Iris pigment epithelial cell (primary cell): Measurements from ENCODE around the gene NQO2.
A peak's percentile ranks its signal among the peaks of the same experiment; 100 is the strongest.
"Not testable (repeated sequence)": the region's sequence is repeated elsewhere in the genome, so short reads cannot be mapped to it uniquely, and the experiment has no call there.

ENCODE experiments used
- DNase-seq: peaks from one replicate; pipeline ENCODE4 v3.0.0-alpha.2; 2011; ENCODE audit warnings: low read depth

NQO2 gene

DNA sequence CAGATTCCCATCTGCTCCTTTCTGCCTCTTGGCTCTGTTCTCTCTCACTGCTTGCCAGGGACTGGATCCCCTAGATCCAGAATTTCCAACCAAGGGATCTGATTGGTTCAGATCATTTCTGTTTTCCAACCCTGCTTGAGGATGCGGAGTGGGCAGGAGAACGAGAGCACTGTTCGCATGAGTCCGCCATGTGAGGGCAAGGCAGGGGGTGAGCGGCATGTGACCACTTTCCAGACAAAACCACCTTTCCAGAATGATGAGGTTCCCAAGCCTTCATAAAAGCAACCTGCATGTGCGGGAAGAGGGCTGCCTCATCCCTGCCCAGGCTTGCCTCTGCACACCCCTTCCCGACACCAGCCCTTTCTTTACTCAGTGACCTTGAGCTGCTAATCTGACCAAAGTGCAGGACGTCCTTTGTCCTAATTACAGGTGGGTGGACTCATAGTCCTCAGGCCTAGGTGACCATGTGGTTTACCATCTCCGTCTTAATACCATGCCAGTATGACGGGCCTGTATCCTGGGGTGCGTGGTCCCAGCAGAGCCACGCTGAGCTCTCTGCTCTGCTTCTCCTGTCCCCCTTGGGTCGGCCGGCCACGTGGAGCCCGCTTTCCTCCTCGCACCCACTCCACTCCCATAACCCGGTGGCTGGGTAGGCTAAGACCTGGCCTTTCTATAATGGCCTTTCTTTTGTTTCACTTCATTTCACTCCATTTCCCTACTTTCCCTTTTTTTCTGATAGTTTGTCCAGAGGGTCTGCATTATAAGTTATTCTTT lies 14.4 kb downstream of the NQO2 start:
- DNase-seq: no peak

DNA sequence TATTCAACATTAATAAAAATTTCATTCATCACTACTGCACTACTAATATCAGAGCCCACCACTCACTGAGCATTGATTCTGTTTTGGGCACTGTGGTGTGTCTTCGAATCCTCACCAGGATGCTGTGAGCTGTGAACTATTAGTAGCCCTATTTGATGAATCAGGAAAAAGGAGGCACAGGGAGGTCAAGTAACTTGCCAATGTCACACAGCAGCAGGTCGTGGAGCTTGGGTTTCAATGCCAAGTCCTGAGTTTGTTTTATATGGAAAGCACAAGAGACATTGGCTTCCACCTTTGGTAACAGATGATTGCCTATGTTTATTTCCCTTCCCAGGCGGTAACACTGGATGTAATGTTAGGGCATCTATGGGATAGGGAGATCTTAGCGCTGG lies 15.0 kb downstream of the NQO2 start:
- no peak for DNase-seq

DNA sequence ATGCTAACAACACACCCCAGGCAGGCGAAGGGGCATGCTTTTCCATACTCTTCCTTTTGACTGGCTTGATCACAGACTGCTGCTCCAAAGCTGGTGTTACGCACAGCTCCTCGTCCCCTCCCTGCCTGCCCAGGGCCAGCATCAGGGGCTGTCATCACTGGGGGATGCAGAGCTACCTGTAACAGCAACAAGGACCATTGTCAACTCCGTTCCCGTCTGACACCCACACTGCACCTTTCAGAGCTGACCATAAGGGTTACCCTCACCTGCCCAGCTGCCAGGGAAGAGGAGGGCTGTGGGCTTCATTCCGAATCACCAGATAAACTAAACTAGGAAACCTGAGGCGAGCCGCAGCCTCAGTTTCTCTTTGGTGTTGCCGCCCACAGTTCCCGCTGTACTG lies 15.4 kb downstream of the NQO2 start:
- no peak for DNase-seq

DNA sequence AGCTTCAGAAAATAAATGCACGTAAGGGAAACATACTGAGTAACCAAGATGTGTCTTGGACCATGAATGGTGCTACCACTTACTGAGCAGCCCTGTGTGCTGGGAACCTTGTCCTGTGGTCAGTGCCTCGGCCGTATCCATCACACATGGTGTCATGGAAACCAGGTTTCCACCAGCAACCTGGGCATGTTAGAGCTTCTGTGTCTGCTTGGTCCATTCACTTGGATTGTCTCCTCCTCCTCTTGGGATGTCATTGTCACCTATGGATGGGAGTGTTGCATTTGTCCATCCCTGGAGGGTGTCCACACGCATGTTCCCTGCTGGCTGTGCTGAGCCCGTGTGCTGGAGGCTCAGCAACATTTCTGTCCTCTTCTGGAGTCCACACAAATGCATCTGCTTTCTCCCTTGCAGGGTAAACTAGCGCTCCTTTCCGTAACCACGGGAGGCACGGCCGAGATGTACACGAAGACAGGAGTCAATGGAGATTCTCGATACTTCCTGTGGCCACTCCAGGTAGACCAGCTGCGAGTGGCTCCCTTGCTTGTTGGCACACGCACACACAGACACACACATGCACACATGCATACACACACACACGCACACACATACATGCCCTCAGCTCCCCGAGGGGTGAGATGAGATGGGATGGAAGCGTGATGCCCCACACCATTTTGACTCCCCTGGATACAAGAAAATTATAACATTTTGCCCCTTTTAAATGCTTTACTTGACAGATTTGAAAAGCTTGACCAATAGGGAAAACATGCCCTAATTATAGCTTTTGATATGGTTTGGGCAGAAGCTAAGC lies 17.0 kb downstream of the NQO2 start:
- no peak for DNase-seq

DNA sequence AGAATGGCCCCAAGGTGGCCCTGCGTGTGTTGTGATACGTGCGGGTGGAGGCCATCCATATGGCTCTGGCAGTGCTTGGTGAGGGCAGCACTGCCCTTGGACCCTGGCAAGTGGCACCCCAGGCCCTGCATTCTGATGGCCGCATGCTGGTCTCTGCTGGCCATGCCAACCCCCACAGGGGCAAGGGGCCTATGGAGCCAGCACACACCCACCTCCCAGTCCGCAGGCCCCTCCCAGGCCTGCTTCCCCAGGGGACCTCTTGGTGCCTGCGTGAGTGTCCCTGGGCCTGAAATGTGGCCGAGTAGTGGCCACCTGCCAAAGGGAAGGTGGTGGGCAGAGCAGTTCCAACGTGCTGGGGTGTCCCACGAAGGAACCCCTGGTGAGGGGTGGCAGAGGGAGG lies 17.6 kb downstream of the NQO2 start:
- DNase-seq: no peak

DNA sequence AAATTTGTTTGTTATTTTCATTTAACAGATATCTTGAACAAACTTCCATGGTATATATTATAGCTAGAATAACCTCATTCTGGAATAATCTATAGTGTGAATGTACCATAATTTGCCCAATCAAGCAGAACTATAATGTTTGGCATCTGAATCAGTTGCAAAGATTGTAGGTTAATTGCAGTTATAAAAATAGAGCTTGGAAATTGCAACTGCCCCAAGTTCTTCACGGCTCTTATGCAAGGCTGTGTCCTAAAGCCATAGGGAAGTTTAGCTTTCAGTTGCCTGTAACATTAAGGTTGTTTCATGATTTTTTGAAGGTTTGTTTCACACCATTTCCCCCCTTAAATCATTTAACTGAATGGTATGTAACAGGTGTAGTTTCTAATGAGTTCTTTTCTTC lies 19.4 kb downstream of the NQO2 start:
- DNase-seq: no peak

DNA sequence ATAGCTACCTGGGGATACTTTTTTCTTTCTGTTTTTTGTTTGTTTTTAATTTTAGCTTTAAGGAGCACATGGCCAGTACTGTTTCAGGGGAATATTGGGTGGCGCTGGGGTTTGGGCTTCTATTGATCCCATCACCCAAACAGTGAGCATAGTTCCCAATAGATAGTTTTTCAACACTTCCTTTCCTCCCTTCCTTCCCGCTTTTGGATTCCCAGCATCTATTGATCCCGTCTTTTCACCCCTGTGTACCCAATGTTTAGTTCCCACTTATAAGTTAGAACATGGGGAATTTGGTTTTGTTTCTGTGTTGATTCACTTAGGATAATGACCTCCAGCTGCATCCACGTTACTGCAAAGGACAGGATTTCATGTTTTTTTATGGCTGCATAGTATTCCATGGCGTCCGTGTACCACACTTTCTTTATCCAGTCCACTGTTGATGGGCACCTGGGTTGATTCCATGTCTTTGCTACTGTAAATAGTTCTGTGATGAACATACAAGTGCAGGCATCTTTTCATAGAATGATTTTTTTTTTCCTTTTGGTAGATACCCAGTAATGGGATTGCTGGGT lies 20.1 kb downstream of the NQO2 start:
- no peak for DNase-seq

DNA sequence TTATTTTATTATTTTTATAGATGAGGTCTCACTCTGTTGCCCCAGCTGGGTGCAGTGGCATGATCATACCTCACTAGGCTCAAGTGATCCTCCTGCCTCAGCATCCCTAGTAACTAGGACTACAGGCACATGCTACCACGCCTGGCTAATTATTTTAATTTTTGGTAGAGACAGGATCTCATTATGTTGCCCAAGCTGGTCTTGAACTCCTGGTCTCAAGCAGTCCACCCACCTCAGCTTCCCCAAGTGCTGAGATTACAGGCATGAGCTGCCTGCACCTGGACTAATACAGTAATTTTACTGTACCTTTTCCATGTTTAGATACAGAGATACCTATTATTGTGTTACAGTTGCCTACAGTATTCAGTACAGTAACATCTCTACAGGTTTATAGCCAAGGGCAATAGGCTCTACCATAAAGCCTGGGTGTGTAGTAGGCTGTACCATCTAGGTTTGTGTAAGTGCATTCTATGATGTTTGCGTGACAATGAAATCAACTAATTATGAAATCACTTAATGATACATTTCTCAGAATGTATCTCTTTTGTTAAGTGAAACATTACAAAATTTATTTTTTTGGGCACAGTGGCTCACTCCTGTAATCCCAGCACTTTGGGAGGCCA lies 21.4 kb downstream of the NQO2 start:
- not testable (repeated sequence) for DNase-seq

DNA sequence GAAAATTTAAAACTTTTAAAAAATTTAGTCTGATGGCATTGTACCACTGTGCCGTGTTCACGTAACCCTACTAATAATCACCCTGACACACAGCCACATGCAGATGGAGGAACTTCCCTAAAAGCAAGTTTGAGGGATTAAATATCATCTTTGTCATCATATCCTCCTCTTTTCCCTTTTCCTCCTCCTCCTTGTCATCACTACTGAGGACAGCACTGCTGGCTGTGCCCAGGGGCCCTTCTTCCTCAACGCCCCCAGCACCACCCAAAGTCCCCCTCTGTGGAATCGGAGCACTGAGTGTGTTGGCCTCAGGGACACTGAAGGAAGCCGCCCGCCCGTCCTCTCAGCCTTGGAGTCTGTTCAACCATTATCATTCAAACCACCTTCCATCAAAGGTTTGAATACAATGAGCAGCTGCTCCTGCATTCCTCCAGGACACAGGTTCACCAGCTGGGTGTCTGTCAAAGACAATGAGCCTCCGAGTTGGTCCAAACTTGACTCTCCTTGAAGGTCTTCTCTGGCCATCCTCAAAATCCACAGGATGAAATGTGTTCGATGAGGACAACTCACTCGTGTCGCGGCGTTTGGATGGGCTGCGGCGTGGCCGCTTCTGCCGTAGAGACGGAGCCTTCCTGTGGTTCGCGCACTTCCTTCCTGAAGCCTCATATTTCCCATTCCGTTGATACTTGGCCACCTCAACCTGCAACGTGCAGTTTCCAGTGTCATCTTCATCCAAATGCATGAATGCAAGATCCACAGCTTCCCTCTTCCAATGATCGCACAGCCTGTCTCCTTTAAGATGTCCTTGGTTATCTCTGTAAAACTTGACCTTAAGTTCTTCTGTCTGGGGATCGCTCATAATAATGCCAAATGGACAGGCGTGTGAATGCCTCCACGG lies 23.3 kb downstream of the NQO2 start:
- DNase-seq: no peak

DNA sequence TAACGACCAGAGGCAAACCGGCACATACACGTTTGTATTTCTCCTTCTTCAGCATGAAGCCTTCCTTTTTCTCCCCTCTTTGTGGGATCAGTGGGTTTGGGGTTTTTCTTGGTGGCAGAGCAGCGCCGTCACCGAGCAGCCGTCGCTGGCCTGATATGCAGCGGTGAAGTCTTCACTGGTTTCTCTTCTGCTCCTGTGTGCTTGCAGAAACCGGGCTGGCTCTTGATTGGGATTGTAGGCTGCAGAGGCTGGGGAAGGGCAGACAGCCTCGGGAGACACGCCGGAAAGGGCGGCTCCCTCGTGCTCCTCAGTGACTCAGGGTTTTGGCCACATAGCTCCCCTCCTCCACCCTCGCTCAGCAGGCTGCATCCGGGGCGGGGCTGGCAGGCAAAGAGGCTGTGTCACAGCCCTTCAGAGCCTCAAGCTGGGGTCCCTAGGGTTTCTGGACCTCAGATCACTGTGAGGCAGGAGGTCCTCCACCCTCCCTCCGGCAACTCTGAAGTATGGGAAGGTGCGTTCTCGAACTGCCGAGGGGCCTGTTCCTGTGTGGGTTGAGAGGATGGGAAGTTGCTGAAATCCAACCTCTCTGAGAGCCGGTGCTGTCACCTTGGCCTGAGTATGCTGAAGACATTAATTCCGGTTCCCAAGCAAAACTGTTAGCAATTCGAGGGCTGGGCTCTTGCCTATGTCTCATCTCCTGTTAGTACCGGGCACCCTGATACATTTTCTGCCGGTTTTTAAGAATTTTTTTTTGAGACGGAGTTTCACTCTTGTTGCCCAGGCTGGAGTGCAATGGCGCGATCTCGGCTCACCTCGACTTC lies 24.2 kb downstream of the NQO2 start:
- DNase-seq: peak; percentile 91

DNA sequence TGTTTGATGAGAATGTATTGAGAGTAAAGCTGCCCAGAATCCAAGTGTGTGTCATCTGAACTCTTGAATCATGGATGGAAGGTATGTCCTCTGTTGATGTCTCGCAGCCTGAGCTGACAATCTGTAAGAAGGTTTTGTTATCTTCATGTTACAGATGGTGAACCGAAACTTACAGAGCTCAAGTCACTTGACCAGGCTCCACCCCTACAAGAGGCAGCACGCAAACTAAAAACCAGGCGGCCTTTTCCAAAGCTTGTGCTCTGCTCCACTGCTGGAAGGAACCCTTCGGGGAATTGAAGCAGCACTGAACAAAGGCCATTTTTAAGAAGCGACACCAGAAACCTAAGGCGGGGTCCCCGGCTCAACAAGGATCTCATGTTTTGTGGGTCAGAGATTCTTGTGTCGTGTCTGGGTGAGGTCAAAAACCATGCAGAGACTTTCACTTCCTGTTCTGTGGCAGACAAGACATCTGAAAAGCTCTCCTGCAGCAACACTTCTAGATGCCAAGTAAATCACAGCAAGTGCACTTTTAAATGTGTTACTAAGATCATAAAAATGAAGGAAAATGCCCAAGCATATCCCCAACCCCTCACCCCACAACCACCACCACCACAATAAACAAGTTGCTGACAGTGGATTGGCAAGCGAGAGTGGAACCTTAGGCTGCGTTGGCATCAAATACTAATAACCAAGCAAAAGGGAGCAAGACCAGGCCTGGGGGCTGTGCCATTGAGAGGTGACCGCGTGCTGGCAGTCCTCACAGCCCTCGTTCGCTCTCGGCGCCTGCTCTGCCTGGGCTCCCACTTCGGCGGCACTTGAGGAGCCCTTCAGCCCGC lies 27.3 kb downstream of the NQO2 start:
- DNase-seq: peak; percentile 42

DNA sequence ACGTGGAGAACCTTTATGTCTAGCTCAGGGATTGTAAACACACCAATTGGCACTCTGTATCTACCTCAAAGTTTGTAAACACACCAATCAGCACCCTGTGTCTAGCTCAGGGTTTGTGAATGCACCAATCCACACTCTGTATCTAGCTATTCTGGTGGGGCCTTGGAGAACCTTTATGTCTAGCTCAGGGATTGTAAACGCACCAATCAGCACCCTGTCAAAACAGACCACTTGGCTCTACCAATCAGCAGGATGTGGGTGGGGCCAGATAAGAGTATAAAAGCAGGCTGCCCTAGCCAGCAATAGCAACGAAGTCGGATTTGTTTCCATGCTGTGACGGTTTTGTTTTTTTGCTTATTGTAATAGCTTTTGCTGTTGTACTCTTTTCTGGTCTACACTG lies 28.5 kb downstream of the NQO2 start:
- not testable (repeated sequence) for DNase-seq

DNA sequence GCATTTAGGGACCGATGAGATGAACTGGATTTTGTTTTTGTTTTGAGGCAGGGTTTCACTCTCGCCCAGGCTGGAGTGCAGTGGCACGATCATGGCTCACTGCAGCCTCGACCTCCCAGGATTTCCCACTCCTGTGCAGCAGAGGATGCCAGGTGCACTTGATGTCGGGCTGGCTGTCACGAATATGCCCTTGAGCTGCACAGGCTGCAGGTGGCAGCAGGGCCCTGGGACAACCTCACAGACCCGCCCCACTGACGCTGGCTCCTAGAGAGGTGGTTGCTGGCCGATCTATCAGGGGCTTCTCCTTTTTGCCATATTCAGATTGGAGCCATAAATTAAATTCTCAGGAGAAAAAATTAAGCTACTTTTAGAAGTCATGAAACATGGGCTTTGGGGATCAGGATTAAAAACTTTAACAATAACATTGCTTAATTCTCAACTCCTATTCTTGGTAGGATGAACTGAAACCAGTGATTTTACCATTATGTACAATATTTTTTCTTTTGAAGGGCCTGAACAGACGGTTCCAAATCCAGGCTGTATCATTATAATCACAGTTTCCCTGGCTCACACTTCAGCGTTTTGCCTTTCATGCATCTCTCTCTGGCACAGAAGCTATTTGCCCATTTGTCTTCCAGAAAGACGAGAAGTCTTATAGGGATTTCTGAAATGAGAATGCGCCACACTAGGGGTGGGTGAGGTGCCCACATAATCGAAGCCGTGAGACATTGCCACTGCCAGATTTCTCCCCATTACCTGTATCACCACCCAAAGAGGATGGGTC lies 32.4 kb downstream of the NQO2 start:
- DNase-seq: no peak

DNA sequence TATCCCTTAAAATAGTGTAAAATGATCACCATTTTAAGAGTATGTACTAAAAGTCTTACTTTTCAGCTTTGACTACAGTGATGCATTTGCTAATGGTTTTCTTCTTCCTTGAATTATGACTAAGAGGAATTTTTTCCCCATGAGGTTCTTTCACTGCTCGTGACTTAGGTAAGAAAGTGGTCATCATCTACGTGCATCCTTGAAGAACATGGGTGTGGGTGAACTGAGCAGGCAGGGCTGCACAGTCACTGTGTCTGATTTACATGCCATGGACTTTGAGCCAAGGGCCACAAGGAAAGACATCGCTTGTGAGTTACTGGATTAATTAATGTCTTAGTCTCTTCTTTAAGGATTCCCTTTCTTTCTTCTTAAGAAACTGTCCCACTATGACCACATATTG lies 33.3 kb downstream of the NQO2 start:
- peak; percentile 47 for DNase-seq

DNA sequence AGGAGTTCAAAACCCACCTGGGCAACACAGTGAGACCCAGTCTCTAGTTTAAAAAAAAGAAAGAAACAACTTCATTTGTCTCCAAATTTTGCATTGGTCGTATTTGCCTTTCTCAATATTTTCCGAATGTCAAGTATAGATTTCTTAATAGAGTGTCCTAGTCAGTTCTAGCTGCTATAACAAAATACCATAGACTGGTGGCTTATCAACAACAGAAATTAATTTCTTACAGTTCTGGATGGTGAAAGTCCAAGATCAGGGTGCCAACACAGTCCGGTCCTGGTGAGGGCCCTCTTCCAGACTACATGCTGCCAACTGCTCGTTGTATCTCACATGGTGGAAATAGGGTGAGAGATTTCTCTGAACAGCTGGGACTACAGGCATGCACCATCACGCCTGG lies 34.0 kb downstream of the NQO2 start:
- no peak for DNase-seq

DNA sequence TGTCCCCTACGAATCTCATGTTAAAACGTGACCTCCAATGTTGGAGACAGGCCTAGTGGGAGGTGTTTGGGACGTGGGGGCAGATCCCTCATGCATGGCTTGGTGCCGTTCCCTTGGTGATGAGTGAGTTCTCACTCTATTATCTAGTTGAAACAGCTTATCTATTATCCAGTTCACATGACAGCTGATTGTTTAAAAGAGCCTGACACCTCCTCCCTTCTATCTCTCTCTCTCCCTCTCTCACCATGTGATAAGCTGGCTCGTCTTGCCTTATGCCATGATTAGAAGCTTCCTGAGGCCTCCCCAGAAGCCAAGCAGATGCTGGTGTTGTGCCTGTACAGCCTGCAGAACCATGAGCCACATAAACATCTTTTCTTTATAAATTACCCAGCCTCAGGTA lies 35.7 kb downstream of the NQO2 start:
- DNase-seq: no peak

DNA sequence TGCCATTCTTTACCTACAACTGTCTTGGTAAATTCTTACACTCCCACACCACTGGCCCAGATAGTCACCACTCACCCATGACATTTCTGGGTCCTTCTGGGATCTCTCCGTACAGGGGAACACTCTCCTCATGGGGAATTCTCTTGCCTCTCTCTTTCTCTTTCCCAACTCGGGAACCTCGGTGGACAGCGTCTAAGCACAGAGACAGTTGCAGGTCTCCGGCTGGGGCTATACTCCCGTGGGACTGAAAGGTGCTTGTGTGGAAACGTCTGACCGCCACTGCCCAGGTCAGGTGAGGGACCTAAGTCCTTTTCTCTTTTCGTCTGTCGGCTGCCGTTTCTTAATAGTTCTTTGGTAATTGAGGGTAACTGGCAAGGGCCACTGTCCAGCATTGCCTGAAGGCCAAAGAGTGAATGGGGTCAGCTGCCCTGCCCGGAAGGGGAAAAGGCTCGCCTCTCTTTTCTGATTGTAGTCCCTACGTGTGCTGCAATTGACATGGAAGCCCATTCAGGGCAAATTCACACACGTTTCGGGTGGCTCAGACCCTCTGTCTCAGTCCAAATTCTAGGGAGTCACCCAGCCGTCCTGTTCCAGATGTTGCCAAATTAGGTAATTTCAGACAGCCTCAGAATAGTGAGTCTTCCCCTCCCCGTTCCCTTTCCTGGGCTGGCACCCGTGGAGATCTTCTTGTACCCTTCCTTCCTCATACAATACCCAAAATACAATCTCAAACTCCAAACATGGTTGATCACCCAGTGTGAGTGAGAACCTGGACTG lies 37.4 kb downstream of the NQO2 start:
- DNase-seq: no peak

DNA sequence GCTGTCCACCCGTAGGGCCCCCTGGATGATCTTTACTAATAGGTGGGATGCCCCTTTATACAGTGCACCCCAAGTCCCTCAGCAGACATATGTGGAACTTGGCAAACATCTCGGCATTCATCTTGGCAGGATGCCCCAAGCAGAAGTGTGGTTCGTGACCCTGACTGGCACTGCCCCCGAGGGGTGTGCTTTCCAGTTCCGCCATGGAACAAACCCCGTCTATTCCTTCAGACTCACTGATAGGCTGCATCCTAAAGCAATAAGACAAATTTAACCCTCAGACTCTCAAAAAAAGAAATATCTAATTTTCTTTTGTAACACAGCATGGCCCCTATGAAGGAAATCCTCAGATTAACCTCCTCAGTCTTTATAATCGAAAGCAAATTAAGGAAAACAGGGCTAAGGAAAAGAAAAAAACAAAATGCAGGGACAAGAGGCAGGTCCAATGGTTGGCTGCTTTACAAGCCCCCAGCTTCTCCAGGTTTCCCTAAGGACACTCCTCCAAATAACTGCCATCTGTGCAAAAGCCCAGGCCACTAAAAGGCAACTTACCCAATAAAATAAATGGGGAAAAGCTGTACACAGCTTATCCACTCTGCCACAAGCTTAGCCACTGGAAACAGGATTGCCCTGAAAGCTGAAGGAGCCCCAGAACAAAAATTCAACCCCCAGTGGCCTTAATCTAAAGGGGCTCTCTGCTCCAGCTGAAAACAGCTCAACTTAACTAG lies 38.1 kb downstream of the NQO2 start:
- DNase-seq: no peak
